GM18526 (cell line): Measurements from ENCODE around the gene PRDX3.

Experiments
- POLR2A ChIP-seq: IDR thresholded peaks from 3 replicates; pipeline ENCODE4 v1.6.1; 2011; ENCODE audit not compliant: insufficient read length; ENCODE audit errors: extremely low read depth

The PRDX3 gene

DNA sequence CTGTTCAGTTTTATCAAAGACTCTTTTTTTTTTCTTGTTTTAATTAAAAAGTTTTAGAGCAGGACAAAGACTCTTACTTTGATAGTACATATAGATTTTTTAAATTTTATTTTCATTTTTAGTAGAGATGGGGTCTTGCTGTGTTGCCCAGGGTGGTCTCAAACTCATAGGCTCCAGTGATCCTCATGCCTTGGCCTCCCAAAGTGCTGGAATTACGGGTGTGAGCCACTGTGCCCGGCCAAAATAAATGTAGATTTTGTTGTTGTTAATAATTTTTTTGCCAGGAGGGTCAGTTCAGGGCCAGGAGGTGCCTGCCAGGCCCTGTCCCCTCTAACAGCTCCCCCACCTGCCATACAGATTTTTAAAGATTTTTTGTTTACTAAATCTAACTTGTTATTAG is 57.7 kb downstream of the PRDX3 start:
- TF ChIP-seq POLR2A, result no peak

- TF ChIP-seq POLR2A, result no peak
Observed at GRCh38 chr10:119120413-119120867, 58.2 kb downstream of the PRDX3 start.

- no peak for TF ChIP-seq POLR2A
Observed at GRCh38 chr10:119119400-119119799, 59.2 kb downstream of the PRDX3 start.

GRCh38 chr10:119118231-119118630 is 60.4 kb downstream of the PRDX3 start:
- TF ChIP-seq POLR2A, result no peak
